ENCODE results near the gene TTBK2.

- TF ChIP-seq POLR2A (IDR thresholded peaks at IDR 0.05; ENCODE audit: low read depth, low read length) (no peak), POLR2AphosphoS5 (IDR thresholded peaks at IDR 0.05; ENCODE audit: insufficient read depth, low read depth, low read length) (no peak), EZH2 (IDR thresholded peaks at IDR 0.05; ENCODE audit: borderline replicate concordance, low read depth, low read length, severe bottlenecking) (no peak), CTCF (IDR thresholded peaks at IDR 0.05; ENCODE audit: extremely low read depth in 1 of 2, insufficient read depth in 1 of 2, low read depth in 1 of 2, low read length in 2 of 2) (no peak)
Observed at GRCh38 chr15:42707873-42708544, 212.6 kb downstream of the TTBK2 start.
